Ascending aorta (tissue), 2 donors: ENCODE measurements around the gene TUBA8. TPM values are rescaled to one million over a fixed set of nuclear protein-coding genes. Genes with fewer than 3 reads are reported as not detected.
"Not testable (repeated sequence)": the region's sequence is repeated elsewhere in the genome, so short reads cannot be mapped to it uniquely, and the experiment has no call there.

Source experiments
- DNase-seq, 2 donors: peaks; one replicate each; pipeline ENCODE4 v3.0.0-alpha.2; 2019; ENCODE audit warnings: low spot score in 2 of 2
- H3K27ac ChIP-seq, 2 donors: fragments of 200-600 bp; sonication (generic); one replicate each; pipeline ENCODE4 v1.5.1; 2016 to 2017; ENCODE audit warnings: mild to moderate bottlenecking in 1 of 2
- H3K27me3 ChIP-seq: fragments of 200-600 bp; sonication (generic); one replicate; pipeline ENCODE4 v1.5.1; 2017
- H3K36me3 ChIP-seq, 2 donors: fragments of 200-600 bp; sonication (generic); one replicate each; pipeline ENCODE4 v1.5.1; 2016
- H3K4me1 ChIP-seq, 2 donors: fragments of 200-600 bp; sonication (generic); one replicate each; pipeline ENCODE4 v1.5.1; 2016 to 2017; ENCODE audit warnings: mild to moderate bottlenecking in 1 of 2
- H3K4me3 ChIP-seq, 2 donors: fragments of 200-600 bp; sonication (generic); one replicate each; pipeline ENCODE4 v1.5.1; 2016 to 2017; ENCODE audit warnings: mild to moderate bottlenecking in 1 of 2
- H3K9me3 ChIP-seq, 2 donors: fragments of 200-600 bp; sonication (generic); one replicate each; pipeline ENCODE4 v1.5.1; 2016
- CTCF ChIP-seq, 3 experiments: fragments of 200-600 bp in 2 of 3; fragments of 450-650 bp in 1 of 3; sonication (generic) in 2 of 3; IDR thresholded peaks; one replicate each; pipeline ENCODE4 v1.5.1; 2016 to 2019; ENCODE audit warnings: antibody characterized with exemption in 3 of 3, mild to moderate bottlenecking in 1 of 3, moderate library complexity in 1 of 3
- intact Hi-C: fragments of 100-400 bp; cut with DNase I; formaldehyde crosslinking; loops from one replicate; pipeline ENCODE4 v1.15.1; 2023
- total RNA-seq: library from RNA; depleted of rRNA; stranded (reverse); fragments of >200 nt; gene quantifications from one replicate; pipeline ENCODE4 v1.1.0, GENCODE V29; 2016

The TUBA8 gene
- total RNA-seq, 1 donor from 2014 or later, result not detected

GRCh38 chr22:18154821-18155390 is 44.3 kb downstream of the TUBA8 start:
- TF ChIP-seq CTCF (IDR thresholded peaks at IDR 0.05), result no peak
- no peak overlapping the region for H3K4me3 ChIP-seq
- H3K36me3 ChIP-seq, result no peaks in the 10 kb centered on the region
- no peak overlapping the region for H3K27ac ChIP-seq
- DNase-seq, result no peak
- H3K27me3 ChIP-seq, result no peaks in the 10 kb centered on the region
- no peaks in the 10 kb centered on the region for H3K9me3 ChIP-seq
- peaks cover 6 to 9% of the 10 kb centered on the region in 2 donors for H3K4me1 ChIP-seq
- intact Hi-C loops, result no loop called here

GRCh38 chr22:18155546-18155945 is 44.9 kb downstream of the TUBA8 start:
- intact Hi-C loops, H3K9me3 ChIP-seq, H3K36me3 ChIP-seq, H3K4me1 ChIP-seq, H3K27me3 ChIP-seq, H3K4me3 ChIP-seq, DNase-seq, H3K27ac ChIP-seq: not testable (repeated sequence)

GRCh38 chr22:18156878-18157713 is 46.5 kb downstream of the TUBA8 start:
- H3K4me1 ChIP-seq, result peaks cover 3 to 9% of the 10 kb centered on the region in 2 donors
- DNase-seq, result peak in 1 of 2 donors; percentile 86
- TF ChIP-seq CTCF (IDR thresholded peaks at IDR 0.05), result peak; percentile 61 to 87 (median 67)
- H3K4me3 ChIP-seq, result peak overlapping the region in 1 of 2 donors; percentile 37
- peak overlapping the region; percentile 67 to 74 for H3K27ac ChIP-seq
- no peaks in the 10 kb centered on the region for H3K27me3 ChIP-seq
- H3K36me3 ChIP-seq, result no peaks in the 10 kb centered on the region
- intact Hi-C loops, result no loop called here
- no peaks in the 10 kb centered on the region for H3K9me3 ChIP-seq

GRCh38 chr22:18157714-18158028 is 47.1 kb downstream of the TUBA8 start:
- DNase-seq, result no peak
- TF ChIP-seq CTCF (IDR thresholded peaks at IDR 0.05), result no peak
- peaks cover 3 to 9% of the 10 kb centered on the region in 2 donors for H3K4me1 ChIP-seq
- H3K27me3 ChIP-seq, result no peaks in the 10 kb centered on the region
- H3K4me3 ChIP-seq, result peak overlapping the region in 1 of 2 donors; percentile 37
- intact Hi-C loops, result no loop called here
- H3K27ac ChIP-seq, result peak overlapping the region; percentile 67 to 74
- no peaks in the 10 kb centered on the region for H3K36me3 ChIP-seq
- H3K9me3 ChIP-seq, result no peaks in the 10 kb centered on the region

GRCh38 chr22:18160641-18161040 is 50.0 kb downstream of the TUBA8 start:
- H3K9me3 ChIP-seq, H3K27ac ChIP-seq, H3K27me3 ChIP-seq, H3K4me3 ChIP-seq, DNase-seq, H3K36me3 ChIP-seq, H3K4me1 ChIP-seq, intact Hi-C loops: not testable (repeated sequence)

- H3K36me3 ChIP-seq, H3K4me3 ChIP-seq, H3K27me3 ChIP-seq, DNase-seq, H3K4me1 ChIP-seq, H3K27ac ChIP-seq, H3K9me3 ChIP-seq, intact Hi-C loops: not testable (repeated sequence)
Observed at GRCh38 chr22:18163843-18164242, 53.2 kb downstream of the TUBA8 start.

- DNase-seq, H3K27me3 ChIP-seq, H3K9me3 ChIP-seq, H3K4me3 ChIP-seq, H3K27ac ChIP-seq, intact Hi-C loops, H3K4me1 ChIP-seq: not testable (repeated sequence)
- peaks cover 7 to 13% of the 10 kb centered on the region in 2 donors for H3K36me3 ChIP-seq
Observed at GRCh38 chr22:18164584-18164983, 54.0 kb downstream of the TUBA8 start.

- H3K27me3 ChIP-seq, H3K4me3 ChIP-seq, H3K27ac ChIP-seq, H3K9me3 ChIP-seq, DNase-seq, H3K4me1 ChIP-seq, intact Hi-C loops: not testable (repeated sequence)
- peaks cover 8 to 14% of the 10 kb centered on the region in 2 donors for H3K36me3 ChIP-seq
Observed at GRCh38 chr22:18165356-18165755, 54.7 kb downstream of the TUBA8 start.

GRCh38 chr22:18170284-18170683 is 59.7 kb downstream of the TUBA8 start:
- H3K36me3 ChIP-seq, result peaks cover 8 to 14% of the 10 kb centered on the region in 2 donors
- DNase-seq, H3K27ac ChIP-seq, intact Hi-C loops, H3K27me3 ChIP-seq, H3K4me3 ChIP-seq, H3K4me1 ChIP-seq, H3K9me3 ChIP-seq: not testable (repeated sequence)

GRCh38 chr22:18172203-18172602 is 61.6 kb downstream of the TUBA8 start:
- DNase-seq, H3K4me1 ChIP-seq, H3K27me3 ChIP-seq, H3K4me3 ChIP-seq, intact Hi-C loops, H3K27ac ChIP-seq, H3K9me3 ChIP-seq: not testable (repeated sequence)
- peaks cover 8 to 14% of the 10 kb centered on the region in 2 donors for H3K36me3 ChIP-seq

GRCh38 chr22:18172776-18173175 is 62.2 kb downstream of the TUBA8 start:
- peaks cover 8 to 14% of the 10 kb centered on the region in 2 donors for H3K36me3 ChIP-seq
- H3K4me3 ChIP-seq, H3K4me1 ChIP-seq, DNase-seq, H3K9me3 ChIP-seq, intact Hi-C loops, H3K27me3 ChIP-seq, H3K27ac ChIP-seq: not testable (repeated sequence)
